Right renal cortex interstitium (tissue), 3 donors: Measurements from ENCODE around the gene AKT1. TPM values are rescaled to one million over a fixed set of nuclear protein-coding genes. Genes with fewer than 3 reads are reported as not detected.
"Not testable (repeated sequence)": the region's sequence is repeated elsewhere in the genome, so short reads cannot be mapped to it uniquely, and the experiment has no call there.

Source experiments
- DNase-seq, 3 donors: peaks; one replicate each; pipeline ENCODE4 v3.0.0-alpha.2; 2013; ENCODE audit warnings: low read depth in 3 of 3, low spot score in 2 of 3
- polyA plus RNA-seq, 3 donors: library from polyadenylated mRNA; unstranded; fragments of 120-200 nt; gene quantifications; one replicate each; pipeline ENCODE4 v1.2.1, GENCODE V29; 2013; ENCODE audit not compliant: insufficient read length in 3 of 3

Gene AKT1
- polyA plus RNA-seq, 3 donors = 103 to 107 (median 105) TPM

DNA sequence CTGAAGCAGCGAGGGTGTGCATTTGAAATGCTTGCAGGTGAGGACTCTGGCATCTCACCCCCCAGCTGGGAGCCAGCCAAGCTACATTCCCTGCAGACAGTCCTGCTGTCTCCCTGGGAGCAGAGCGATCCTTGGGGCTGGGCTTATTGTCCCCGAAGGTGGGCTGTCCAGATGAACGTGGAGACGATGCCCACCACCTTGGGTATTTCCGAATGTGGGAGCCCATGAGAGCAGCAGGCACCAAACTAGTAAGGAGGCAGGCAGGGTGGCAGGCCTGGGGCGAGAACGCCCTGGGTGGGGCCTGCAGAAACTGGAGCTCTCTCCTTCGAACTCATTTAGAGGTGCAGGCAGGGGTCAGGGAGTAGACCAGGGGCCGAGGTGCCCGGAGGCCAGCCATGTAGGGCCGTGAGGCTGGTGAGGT, 23.8 kb upstream of the AKT1 start:
- no peak for DNase-seq

DNA sequence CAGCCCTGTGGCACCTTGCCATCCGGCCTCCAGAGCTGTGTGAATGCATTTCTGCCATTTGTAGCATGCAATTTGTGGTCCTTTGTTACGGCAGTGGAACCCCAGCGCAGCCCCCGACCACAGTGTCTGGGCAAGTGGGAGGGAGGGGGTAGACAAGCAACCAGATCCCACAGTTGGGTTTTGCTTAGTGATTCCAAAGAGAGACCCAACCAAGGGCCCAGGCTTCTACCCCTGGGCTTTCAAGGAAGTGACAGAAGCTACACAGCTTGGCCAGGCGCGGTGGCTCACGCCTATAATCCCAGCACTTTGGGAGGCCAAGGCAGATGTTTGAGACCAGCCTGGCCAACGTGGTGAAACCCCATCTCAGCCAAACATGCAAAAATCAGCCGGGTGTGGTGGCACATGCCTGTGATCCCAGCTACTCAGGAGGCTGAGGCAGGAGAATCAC, 23.2 kb upstream of the AKT1 start:
- no peak for DNase-seq

GRCh38 chr14:104817930-104818713, 22.6 kb upstream of the AKT1 start:
- DNase-seq = no peak

- no peak for DNase-seq
These were observed 21.0 kb upstream of the AKT1 start for GRCh38 chr14:104816616-104816884.

GRCh38 chr14:104814701-104815100, 19.2 kb upstream of the AKT1 start:
- DNase-seq = not testable (repeated sequence)

DNA sequence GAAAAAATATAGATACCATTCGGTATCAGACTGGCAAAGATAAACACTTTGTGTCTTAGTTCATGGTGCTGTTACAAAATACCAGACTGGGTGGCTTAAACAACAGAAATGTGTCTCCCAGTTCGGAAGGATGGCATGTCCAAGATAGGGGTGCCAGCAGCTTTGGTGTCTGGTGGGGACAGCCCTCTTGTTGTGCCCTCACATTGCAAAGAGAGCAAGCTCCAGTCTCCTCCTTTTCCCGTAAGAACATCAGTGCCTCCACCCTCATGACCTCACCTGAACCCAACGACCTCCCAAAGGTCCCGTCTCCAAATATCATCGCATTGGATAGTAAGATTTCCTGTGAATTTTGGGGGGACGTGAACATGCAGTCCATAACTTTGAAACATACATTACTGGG, 17.7 kb upstream of the AKT1 start:
- DNase-seq = no peak

DNA sequence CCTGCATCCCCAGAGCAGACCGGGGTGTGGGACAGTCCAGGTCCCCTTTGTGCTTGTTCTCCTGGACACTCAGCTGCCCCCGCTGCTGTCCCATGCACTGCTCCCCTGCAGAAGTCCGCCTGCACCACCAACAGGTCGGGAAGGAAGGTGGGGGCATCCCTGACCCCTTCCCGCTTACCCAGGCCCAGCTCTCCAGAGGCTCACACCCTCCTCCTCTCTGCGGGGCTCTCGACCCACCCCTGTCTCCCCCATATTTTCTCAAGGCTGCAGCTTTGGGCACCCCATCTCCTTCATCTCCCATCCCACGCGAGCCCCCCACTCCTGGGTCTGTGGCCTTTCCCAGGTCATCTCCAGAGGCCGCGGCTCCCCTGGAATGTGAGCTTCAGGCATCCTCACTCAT, 14.8 kb upstream of the AKT1 start:
- DNase-seq = no peak

- DNase-seq = no peak
These were observed 12.9 kb upstream of the AKT1 start for GRCh38 chr14:104808456-104808855.

- DNase-seq = no peak
These were observed 11.3 kb upstream of the AKT1 start for GRCh38 chr14:104806625-104807465.

DNA sequence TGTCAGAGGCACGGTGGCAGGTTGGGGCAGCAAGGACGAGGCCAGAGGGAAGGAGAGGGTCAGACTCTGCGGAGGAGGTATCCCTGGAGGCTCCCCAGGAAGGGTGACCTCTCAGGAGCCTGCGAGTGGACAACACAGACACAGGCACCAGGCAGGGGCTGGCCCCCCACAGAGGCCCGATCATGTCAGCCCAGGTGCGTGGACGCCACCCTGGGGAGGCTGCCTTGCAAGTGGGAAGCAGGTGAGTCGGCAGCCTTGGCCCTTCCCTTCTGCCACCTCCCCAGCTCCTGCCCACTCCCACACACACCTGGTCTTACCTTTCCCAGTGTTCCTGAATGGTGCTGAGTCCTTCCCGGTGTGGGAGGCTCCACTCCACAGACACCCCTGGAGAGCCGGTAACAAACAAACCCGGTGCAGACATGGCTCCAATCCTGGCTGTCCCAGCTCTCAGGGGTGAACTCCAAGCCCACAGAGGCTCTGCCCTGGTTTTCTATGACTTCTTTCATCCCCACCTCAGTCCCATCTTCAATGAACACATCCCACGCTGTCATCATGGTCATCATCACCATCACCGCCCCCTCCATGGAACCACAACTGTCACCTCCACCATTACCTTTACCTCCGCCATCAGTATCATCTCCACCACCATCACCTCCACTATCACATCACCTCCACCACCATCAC, 10.5 kb upstream of the AKT1 start:
- no peak for DNase-seq

- no peak for DNase-seq
These were observed 9.8 kb upstream of the AKT1 start for GRCh38 chr14:104805326-104805678.

- no peak for DNase-seq
These were observed 9.2 kb upstream of the AKT1 start for GRCh38 chr14:104804481-104805325.

DNA sequence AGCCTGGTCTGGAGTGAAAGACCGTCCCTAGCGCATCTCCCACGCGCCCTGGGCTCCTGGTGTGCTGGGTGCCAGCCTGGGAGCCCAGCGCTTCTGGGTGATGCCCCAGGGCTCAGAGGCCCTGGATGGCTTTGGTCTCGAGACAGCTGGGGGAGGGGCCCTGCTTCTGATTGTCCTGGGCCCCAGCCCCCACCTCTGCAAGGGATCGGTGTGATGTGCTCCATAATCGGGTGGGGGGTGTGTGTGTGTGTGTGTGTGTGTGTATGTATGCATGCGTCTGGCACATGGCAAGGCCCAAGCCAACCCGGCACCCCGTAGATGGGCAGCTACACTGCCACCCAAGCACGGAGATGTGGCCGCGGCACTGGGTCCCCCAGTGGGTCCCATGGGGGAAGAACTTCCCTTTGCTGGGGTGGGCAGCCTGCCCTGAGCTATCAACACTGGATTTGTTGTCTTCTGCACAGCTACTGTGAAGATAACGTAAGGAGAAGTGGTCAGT, 8.4 kb upstream of the AKT1 start:
- DNase-seq = no peak

GRCh38 chr14:104803280-104803911, 7.8 kb upstream of the AKT1 start:
- DNase-seq = no peak

GRCh38 chr14:104802394-104803184, 7.0 kb upstream of the AKT1 start:
- DNase-seq = no peak

GRCh38 chr14:104801520-104802393, 6.2 kb upstream of the AKT1 start:
- no peak for DNase-seq

GRCh38 chr14:104800771-104801519, 5.4 kb upstream of the AKT1 start, which contains the start of gene ZBTB42:
Gene ZBTB42, plus strand, starts transcription at chr14:104801101. Its CDS starts 97 bp downstream, at chr14:104801198.
- DNase-seq = no peak
